ENCODE data around the gene KRT25.

GRCh38 chr17:40702271-40702670 lies 52.9 kb downstream of the KRT25 start:
- TF ChIP-seq GATA3 (IDR thresholded peaks at IDR 0.05; ENCODE audit: low read depth, low read length) (no peak), GATA2 (IDR thresholded peaks at IDR 0.05; ENCODE audit: low read depth, low read length) (no peak)

All from SH-SY5Y (cell line).